Upper lobe of right lung (tissue), 1 donor: Measurements from ENCODE around the gene MORN3. TPM values are rescaled to one million over a fixed set of nuclear protein-coding genes. Genes with fewer than 3 reads are reported as not detected.
"Not testable (repeated sequence)": the region's sequence is repeated elsewhere in the genome, so short reads cannot be mapped to it uniquely, and the experiment has no call there.

Source experiments
- ATAC-seq: fragments of 200-7000 bp; cut with Tn5 transposase; one replicate; pipeline ENCODE4 v1.9.1; 2020; ENCODE audit warnings: mild to moderate bottlenecking, moderate library complexity
- DNase-seq: peaks from one replicate; pipeline ENCODE4 v3.0.0-alpha.2; 2020
- H3K27ac ChIP-seq: fragments of 200-600 bp; one replicate; pipeline ENCODE4 v1.8.0; 2022
- H3K27me3 ChIP-seq: fragments of 200-600 bp; one replicate; pipeline ENCODE4 v1.8.0; 2022; ENCODE audit warnings: mild to moderate bottlenecking
- H3K36me3 ChIP-seq: fragments of 200-600 bp; one replicate; pipeline ENCODE4 v1.8.0; 2022
- H3K4me1 ChIP-seq: fragments of 200-600 bp; one replicate; pipeline ENCODE4 v1.8.0; 2022
- H3K4me3 ChIP-seq: fragments of 200-600 bp; one replicate; pipeline ENCODE4 v1.8.0; 2022; ENCODE audit warnings: mild to moderate bottlenecking
- H3K9me3 ChIP-seq: fragments of 200-600 bp; one replicate; pipeline ENCODE4 v1.8.0; 2022
- intact Hi-C: fragments of 100-400 bp; cut with DNase I; formaldehyde crosslinking; loops from one replicate; pipeline ENCODE4 v1.11.0; 2022
- long read RNA-seq: library from polyadenylated mRNA; unstranded; transcript quantifications from one replicate; pipeline ENCODE4 v2.0.0, GENCODE V29; 2021
- total RNA-seq: library from RNA; stranded (reverse); fragmentation: NEBNext Ultra II Directional; extraction: Animal tissue kit (Norgen Biotek cat#: 25700); gene quantifications from one replicate; pipeline ENCODE4 v1.2.1, GENCODE V29; 2021
- TF ChIP-seq, protein P1 (sequence below): fragments of 200-600 bp; IDR thresholded peaks from one replicate; pipeline ENCODE4 v1.8.0; 2022; ENCODE audit warnings: antibody characterized with exemption
- donor health status: DM: no; HTN: yes; CAD: no; lungs with severe emphysema.

MORN3 gene, protein sequence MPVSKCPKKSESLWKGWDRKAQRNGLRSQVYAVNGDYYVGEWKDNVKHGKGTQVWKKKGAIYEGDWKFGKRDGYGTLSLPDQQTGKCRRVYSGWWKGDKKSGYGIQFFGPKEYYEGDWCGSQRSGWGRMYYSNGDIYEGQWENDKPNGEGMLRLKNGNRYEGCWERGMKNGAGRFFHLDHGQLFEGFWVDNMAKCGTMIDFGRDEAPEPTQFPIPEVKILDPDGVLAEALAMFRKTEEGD
- 0.67 TPM for total RNA-seq
- long read RNA-seq, partial matches to known transcripts, result 0 of 1 reads
- long read RNA-seq, other reads (novel, unspliced or antisense), result 1 of 1 reads

DNA sequence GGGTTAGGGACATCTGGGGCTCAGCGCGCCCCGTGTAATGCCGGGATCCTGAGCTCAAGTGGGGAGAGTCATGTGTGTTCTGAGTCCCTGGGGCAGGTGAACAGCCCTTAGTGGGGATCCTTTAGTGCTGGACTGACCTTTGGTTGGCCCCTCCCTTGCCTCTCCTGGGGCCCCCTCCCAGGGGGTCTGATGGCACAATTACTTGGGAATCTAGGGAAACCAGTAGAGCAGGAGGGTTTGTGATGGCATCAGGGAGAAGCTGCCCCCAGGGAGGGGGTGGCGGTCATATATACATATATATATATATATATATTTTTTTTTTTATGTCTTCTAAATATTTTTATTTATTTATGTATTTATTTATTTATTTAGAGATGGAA lies at the start of gene MORN3:
MORN3 (minus strand) TSS at position 134 of the 380 bp plus-strand sequence. CDS start 171 bp downstream, outside the sequence.
- intact Hi-C loops, result no loop called here
- Histone ChIP-seq H3K27ac (no peak within 1 kb of the TSS), H3K4me3 (no peak within 1 kb of the TSS), H3K27me3 (no peaks in the 10 kb centered on the region), H3K9me3 (no peaks in the 10 kb centered on the region), H3K36me3 (no peaks in the 10 kb centered on the region), H3K4me1 (peaks cover 10% of the 10 kb centered on the region)
- no peak for ATAC-seq
- no peak for DNase-seq
- TF ChIP-seq, protein P1, sequence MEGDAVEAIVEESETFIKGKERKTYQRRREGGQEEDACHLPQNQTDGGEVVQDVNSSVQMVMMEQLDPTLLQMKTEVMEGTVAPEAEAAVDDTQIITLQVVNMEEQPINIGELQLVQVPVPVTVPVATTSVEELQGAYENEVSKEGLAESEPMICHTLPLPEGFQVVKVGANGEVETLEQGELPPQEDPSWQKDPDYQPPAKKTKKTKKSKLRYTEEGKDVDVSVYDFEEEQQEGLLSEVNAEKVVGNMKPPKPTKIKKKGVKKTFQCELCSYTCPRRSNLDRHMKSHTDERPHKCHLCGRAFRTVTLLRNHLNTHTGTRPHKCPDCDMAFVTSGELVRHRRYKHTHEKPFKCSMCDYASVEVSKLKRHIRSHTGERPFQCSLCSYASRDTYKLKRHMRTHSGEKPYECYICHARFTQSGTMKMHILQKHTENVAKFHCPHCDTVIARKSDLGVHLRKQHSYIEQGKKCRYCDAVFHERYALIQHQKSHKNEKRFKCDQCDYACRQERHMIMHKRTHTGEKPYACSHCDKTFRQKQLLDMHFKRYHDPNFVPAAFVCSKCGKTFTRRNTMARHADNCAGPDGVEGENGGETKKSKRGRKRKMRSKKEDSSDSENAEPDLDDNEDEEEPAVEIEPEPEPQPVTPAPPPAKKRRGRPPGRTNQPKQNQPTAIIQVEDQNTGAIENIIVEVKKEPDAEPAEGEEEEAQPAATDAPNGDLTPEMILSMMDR, result no peak

DNA sequence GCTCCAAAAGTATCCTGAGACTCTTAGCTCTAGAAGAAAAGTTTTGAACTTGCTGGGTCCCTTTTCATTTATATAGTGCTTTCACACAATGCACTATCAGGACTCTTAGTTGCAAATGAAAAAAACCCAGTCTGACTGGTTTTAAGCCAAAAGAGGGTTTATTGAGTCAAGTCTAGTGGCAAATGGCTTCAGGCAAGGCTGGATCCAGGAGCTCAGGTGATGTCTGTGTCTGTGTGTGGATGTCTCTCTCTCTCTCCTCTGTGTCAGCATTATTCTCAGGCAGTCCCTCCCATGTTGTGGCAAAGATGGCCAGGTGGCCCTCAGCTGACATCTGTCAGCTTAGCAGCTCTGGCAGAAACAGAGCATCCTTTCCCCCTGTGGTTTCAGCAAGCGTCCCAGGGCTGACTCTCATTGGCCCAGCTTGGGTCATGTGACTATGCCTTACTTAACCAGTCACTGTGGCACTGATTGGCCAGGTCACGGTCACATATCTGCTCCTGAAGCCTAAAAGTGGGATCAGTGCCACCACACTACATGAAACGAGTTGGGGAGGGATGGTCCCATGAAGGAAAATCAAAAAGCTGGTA lies 49.3 kb upstream of the MORN3 start:
- TF ChIP-seq, protein P1, result no peak
- Histone ChIP-seq H3K4me3 (no peak overlapping the region), H3K27me3 (no peaks in the 10 kb centered on the region), H3K4me1 (peaks cover 5% of the 10 kb centered on the region), H3K36me3 (no peaks in the 10 kb centered on the region), H3K27ac (no peak overlapping the region), H3K9me3 (no peaks in the 10 kb centered on the region)
- ATAC-seq (no peak), DNase-seq (no peak)
- intact Hi-C loops, result no loop called here

DNA sequence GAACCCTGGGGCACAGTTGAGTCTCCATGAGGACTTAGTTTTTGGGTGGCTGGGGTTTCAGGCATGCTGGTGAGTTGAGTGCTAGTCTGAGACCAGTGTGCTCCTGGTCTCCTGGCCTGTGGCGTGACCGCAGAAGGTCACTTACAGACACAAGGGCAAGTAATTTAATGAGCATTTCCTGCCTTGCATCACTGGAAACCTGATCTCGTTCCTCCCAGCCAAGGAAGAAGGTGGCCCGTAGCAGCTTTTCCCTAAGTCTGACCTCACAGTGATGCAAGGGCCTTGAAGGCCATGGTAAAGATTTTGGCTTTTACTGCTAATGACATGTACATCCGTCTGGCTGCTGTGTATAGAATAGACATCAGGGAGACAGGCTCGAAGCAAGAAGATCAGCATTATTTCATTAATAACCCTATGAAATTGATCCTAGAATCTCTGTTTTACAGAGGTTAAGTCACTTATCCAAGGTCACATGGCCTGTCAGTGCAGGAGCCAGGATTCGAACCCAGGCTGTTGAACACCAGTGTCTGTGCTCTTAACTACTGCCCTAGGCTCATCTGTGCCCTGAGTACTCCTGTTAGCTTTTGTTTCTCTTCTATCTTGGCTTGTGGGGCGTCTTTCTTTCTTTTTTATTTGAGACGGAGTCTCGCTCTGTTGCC lies 47.7 kb upstream of the MORN3 start:
- H3K4me1 ChIP-seq, result peaks cover 13% of the 10 kb centered on the region
- H3K9me3 ChIP-seq, result no peaks in the 10 kb centered on the region
- intact Hi-C loops, result no loop called here
- no peak overlapping the region for H3K4me3 ChIP-seq
- no peak overlapping the region for H3K27ac ChIP-seq
- TF ChIP-seq, protein P1, result no peak
- H3K27me3 ChIP-seq, result no peaks in the 10 kb centered on the region
- H3K36me3 ChIP-seq, result no peaks in the 10 kb centered on the region
- DNase-seq, result no peak
- ATAC-seq, result no peak

DNA sequence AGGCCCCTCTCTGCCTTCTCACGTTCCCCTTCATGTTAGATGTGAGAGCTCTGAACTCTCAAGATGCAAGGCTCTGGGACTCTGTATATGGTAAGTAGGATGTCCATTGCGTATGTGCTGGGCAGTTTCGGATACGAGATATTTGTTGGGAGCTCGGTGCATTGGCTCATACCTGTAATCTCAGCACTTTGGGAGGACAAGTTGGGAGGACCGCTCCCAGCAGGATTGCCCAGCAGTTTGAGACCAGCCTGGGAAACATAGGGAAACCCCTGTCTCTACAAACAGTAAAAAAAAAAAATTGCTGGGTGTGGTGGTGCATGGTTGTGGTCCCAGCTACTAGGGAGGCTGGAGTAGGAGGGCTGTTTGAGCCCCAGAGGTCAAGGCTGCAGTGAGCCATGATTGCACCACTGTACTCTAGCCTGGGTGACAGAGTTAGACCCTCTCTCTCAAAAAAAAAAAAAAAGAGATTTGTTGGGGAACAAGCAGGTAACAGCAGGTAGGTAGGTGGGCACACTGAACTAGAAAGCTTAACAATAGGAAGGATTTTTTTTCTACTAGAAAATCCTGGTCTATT lies 46.5 kb upstream of the MORN3 start:
- TF ChIP-seq, protein P1, result no peak
- no peak for ATAC-seq
- Histone ChIP-seq H3K27me3 (no peaks in the 10 kb centered on the region), H3K4me3 (no peak overlapping the region), H3K36me3 (no peaks in the 10 kb centered on the region), H3K27ac (no peak overlapping the region), H3K9me3 (no peaks in the 10 kb centered on the region), H3K4me1 (peaks cover 21% of the 10 kb centered on the region)
- DNase-seq, result no peak
- intact Hi-C loops, result no loop called here

DNA sequence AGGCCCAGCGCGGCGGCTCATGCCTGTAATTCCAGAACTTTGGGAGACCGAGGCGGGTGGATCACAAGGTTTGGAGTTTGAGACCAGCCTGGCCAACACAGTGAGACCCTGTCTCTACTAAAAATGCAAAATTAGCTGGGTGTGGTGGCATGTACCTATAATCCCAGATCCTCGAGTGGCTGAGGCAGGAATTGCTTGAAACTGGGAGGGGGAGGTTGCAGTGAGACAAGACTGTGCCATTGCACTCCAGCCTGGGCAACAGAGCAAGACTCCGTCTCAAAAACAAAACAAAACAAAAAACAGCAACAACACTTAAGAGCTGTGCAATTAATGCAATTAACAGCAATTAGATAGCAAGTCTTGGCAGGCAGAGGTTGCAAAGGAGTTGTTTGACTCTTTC lies 45.6 kb upstream of the MORN3 start:
- H3K4me3 ChIP-seq, intact Hi-C loops, H3K36me3 ChIP-seq, H3K9me3 ChIP-seq, ATAC-seq, DNase-seq, H3K27ac ChIP-seq, H3K27me3 ChIP-seq: not testable (repeated sequence)
- H3K4me1 ChIP-seq, result peaks cover 21% of the 10 kb centered on the region

DNA sequence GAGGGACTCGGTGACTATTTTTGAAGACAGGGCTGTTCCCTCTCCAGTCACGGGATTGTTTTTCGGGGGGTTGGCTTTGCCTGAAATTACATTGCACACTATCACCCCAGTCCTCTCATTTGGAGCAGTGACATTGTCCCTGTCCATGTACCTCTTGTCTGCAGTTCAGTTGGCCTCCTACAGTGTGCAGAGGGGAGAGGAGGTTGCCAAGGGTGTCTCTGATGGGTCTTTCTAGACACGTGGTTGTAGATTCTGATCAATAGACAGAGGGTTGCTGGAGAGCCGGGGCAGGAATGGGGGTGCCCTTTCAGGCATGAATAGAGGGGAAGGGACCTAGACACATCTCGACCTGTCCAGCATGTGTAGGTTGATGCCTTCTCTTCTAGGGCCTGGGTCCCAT lies 44.3 kb upstream of the MORN3 start:
- H3K4me1 ChIP-seq, result peaks cover 21% of the 10 kb centered on the region
- no peaks in the 10 kb centered on the region for H3K27me3 ChIP-seq
- no peak for DNase-seq
- intact Hi-C loops, result no loop called here
- H3K4me3 ChIP-seq, result peak overlapping the region; percentile 98
- H3K27ac ChIP-seq, result no peak overlapping the region
- H3K9me3 ChIP-seq, result no peaks in the 10 kb centered on the region
- TF ChIP-seq, protein P1, result no peak
- no peak for ATAC-seq
- H3K36me3 ChIP-seq, result no peaks in the 10 kb centered on the region
